Esophagus muscularis mucosa (tissue), 4 donors: ENCODE measurements around the gene SMCHD1.
"Not testable (repeated sequence)": the region's sequence is repeated elsewhere in the genome, so short reads cannot be mapped to it uniquely, and the experiment has no call there.

ENCODE experiments used
- CTCF ChIP-seq, 3 experiments: fragments of 200-600 bp in 2 of 3; fragments of 450-650 bp in 1 of 3; sonication (generic) in 2 of 3; IDR thresholded peaks; one replicate each; pipeline ENCODE4 v1.5.1; 2017 to 2019; ENCODE audit warnings: antibody characterized with exemption in 3 of 3, mild to moderate bottlenecking in 2 of 3, moderate library complexity in 1 of 3
- EP300 ChIP-seq: sonication (generic); formaldehyde crosslinking; IDR thresholded peaks from one replicate; pipeline ENCODE4 v1.6.1; 2017; ENCODE audit warnings: antibody characterized with exemption
- POLR2A ChIP-seq: fragments of 450-650 bp; IDR thresholded peaks from one replicate; pipeline ENCODE4 v1.6.1; 2017; ENCODE audit warnings: antibody characterized with exemption, moderate library complexity, mild to moderate bottlenecking, low read depth
- POLR2AphosphoS5 ChIP-seq, 2 donors: sonication (generic); formaldehyde crosslinking; IDR thresholded peaks; one replicate each; pipeline ENCODE4 v1.6.1; 2017; ENCODE audit warnings: antibody characterized with exemption in 2 of 2

- TF ChIP-seq POLR2AphosphoS5 (IDR thresholded peaks at IDR 0.05); POLR2A; CTCF (IDR thresholded peaks at IDR 0.05); EP300: not testable (repeated sequence)
Measured at GRCh38 chr18:2740082-2740481, 84.6 kb downstream of the SMCHD1 start.
